GM12892 (cell line): ENCODE measurements around the gene NCAPD3.

Experiments used
- POLR2A ChIP-seq: IDR thresholded peaks from 2 replicates; pipeline ENCODE4 v1.6.1; 2011; ENCODE audit warnings: low read depth, low read length, control low read depth
- POLR2AphosphoS5 ChIP-seq: IDR thresholded peaks from 2 replicates; pipeline ENCODE4 v1.6.1; 2011; ENCODE audit warnings: low read depth, low read length, control low read depth

GRCh38 chr11:134116210-134116609, 107.6 kb downstream of the NCAPD3 start:
- TF ChIP-seq POLR2AphosphoS5 (no peak), POLR2A (no peak)
